HG02885 (cell line): ENCODE results near the gene ADAMTS19.

ENCODE experiments used
- ATAC-seq: cut with Tn5 transposase; IDR thresholded peaks from one replicate; pipeline ENCODE4 v1.9.1; 2021; ENCODE audit warnings: mild to moderate bottlenecking; ENCODE audit not compliant: unreplicated experiment, poor library complexity

ADAMTS19 gene

DNA sequence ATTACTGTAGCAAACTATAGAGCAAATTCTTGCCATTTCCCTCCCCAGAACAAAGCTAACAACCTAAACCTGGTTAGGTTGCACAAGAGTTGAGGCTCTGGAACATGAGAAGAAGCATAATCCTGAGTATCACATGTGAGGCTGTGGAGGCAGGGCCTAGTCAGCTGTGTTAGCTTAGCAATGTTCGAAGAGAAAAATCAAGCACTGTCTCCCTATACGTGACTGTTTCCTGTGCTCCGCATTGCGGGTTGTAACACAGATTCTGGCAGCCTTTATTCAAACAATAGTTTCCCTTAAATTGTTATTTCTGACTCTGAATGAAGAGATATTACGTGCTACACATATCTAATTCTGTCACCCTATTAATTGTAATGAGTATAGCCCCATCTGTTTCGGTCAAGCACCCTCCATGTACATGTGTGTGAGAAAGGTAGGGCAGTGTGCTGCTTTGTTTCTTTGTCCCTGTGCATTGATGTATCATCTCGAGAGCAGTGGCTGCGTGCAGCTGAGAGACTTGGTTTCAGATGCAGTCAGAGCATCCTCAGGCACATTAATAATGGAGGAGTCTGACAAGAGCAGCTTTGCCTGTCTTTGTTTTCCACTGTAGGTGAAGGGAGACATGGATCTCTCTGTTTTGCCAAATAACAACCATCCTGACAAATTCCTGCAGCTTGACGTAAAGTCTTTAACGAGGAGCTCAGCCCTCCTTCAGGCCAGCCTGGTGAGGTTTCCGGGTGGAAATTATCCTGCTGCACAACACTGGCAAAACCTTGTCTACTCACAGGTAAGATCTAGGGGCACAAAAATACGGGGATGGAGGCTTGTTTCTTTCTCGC is 287.7 kb downstream of the ADAMTS19 start, which contains the start of gene MINAR2:
Gene MINAR2 (plus strand): TSS at position 523 of the 836 bp plus-strand sequence. CDS start 97 bp downstream, at position 620.
- no peak for ATAC-seq

DNA sequence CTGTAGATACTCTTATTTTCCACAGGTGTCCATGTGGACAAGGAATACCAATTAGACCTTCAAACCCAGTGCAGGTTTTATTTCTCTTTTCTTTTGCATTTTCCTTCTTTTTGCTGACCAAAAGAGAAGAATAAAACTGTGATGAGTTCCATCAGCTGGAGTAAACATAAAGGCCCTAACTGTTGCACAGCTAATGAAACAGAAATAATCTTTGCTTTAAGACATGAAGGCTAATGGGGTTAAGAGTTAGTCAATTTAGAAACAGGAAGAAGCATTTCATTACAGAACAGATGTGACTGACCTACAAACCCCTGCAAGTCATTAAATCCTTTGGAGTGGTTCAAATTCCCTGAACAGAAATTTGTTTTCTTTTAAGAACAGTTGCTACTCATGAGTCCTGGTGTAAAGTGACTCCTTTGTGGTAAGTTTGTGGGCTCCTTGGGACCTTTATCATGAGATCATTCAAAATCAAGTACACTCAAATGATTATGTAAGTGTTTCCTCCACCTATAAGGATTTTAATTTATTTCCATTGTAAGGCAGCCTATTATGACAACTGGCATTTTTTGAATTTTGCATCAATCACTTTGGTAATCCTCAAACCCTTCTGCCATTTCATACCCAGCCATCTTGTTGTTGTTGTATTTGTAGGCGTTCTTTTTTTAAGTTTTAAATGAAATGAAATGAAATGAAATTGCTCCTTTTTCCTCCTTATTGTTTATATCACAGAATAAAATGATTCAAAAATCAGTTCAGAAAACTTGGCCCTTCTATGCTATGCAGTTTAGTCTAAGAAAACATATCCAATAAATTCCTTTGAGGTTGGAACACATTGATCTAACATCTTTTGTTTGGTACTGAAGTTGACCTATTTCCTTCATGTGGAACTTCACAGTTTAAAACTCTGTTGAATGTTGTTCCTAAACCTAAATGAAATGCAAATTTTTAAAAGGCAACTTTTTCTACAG is 289.1 kb downstream of the ADAMTS19 start:
- no peak for ATAC-seq

DNA sequence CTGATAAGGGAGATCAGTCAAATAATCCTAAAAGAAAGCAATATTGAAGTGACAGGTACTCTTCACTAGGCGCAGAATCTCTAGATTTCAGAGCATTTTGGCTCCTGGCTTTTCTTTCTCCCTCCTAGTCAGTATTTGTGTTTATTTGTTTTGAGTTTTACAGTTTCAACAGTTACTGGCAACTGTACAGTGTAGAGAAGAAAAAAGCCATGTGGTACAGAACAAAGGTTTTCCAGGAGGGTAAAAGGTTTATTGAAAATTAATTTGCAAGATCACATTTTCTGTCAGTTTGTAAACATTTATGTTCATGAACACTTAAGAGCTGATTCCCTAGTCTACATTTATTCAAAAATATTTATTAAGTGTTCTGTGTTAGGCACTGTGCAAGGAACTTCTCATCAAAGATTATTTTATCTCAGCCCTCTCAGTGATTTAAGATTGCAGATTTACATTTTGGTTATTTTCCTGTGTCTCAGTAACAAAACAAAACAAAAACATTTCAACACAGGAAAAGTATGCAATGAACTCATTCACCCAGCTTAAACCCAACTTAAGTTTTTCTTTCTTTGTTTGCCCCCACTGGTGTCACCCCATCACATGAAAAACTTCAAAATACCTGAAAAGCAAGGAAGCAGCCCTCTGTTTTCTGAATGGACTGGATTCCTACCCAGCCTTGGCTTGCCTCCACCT is 300.7 kb downstream of the ADAMTS19 start:
- ATAC-seq: no peak

DNA sequence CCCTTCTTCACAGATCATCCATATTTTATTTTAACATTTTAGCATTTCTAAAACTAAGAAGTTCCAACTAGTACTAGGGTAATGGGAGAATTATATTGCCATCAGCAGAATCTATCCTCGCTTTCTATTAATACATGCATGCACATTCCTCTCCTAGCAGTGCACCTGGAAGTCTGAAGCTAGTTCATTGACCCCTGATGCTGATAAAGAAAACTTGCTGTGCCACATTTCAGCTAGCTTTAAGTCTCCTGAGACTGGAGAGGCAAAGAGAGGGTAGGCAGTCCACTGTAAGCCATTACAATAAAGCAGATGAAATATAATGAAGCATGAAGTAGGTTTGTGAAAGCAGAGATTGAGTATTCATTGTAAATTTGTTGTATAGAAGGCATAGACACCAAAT is 303.6 kb downstream of the ADAMTS19 start:
- ATAC-seq: no peak

DNA sequence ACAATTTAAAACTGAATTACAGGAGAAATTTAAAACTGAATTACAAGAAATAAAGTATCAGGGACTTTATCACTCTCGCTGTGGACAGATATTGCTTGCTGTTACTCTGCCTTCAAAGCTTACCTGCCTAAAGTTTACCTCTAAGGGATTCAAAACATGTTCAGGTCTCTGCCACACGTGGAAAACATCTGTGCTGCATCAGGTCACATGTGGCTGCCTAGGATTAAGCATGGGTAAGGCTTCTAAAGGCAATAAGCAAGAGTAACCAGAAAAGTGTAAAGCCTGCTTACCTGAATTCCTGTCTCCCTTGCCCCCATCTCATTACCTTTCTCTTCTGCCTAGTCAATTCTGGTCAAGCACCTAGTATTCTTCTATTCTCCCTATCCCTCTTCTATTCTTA is 306.7 kb downstream of the ADAMTS19 start:
- ATAC-seq: no peak

DNA sequence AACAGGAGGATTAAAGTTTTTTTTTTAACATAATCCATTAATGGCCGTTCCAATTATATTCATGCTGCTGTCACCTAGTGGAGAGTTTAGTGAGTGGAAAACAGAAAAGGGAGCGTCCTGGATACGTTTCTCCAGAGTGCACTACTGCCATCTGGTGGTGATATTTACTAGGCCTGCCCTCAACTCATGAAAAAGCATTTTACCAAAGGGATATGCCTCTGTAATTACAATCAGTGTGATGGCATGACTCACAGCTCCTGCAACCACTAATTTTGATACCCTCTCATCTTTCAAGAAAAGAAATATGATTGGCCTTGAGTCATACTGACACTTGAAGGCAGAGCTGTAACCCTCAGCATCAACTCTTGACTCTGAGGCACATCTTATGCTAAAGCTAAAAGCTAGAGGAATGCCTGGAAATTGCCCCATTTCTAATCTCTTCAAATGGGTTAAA is 307.9 kb downstream of the ADAMTS19 start:
- peak; percentile 91 for ATAC-seq

DNA sequence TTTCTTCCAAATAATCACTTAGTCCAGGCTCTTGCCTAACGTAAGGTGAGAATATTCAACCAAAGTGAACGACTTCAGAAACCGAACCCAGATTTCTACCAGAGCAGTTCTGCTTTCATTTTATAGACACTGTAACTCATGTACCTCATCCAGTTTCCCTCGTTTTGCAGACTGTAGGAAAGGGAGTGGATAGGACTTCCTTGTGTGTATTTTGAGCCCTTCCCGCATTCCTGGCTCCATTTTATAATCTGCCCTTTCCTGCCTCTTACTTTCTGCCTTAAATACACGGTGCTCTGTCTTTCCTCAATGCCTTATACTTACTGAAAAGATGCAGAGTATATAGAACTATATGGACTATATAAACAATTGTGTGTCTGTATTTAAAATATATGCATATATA is 308.6 kb downstream of the ADAMTS19 start:
- no peak for ATAC-seq

DNA sequence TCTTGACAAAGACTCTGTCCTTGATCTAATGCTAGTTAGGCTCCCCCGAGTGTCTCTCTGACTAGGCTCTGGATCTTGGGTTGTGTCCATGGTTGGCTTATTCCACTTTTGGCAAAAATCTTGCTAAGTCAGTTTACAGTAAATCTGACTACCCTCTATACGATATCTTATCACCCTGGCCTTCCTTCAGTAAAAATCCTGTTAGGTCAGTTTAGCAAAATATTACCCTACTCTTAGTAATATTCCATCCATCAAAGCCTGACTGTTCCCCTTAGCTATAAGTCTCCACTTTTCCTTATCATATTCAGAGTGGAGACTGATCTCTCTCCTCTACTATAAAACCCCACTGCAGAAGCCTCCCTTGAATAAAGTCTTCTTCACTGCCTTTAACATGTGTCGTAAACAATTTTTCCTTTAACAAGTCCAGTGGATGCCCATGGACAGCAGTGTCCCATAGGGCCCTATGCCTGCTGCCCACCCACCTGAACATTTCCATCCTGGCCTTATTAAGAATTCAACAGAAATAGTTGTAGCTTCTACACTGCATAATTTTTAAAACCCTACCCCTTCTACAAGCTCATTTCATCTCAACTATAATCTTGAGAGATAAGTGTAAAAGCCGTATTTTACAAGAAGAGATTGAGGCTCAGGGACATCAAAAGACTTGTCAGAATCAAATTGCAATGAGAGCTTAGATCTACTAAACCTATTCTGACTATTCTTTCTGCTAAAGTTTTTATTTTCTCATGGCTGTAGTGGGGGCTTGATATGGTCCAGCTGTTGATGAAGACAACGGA is 310.1 kb downstream of the ADAMTS19 start:
- ATAC-seq: no peak

DNA sequence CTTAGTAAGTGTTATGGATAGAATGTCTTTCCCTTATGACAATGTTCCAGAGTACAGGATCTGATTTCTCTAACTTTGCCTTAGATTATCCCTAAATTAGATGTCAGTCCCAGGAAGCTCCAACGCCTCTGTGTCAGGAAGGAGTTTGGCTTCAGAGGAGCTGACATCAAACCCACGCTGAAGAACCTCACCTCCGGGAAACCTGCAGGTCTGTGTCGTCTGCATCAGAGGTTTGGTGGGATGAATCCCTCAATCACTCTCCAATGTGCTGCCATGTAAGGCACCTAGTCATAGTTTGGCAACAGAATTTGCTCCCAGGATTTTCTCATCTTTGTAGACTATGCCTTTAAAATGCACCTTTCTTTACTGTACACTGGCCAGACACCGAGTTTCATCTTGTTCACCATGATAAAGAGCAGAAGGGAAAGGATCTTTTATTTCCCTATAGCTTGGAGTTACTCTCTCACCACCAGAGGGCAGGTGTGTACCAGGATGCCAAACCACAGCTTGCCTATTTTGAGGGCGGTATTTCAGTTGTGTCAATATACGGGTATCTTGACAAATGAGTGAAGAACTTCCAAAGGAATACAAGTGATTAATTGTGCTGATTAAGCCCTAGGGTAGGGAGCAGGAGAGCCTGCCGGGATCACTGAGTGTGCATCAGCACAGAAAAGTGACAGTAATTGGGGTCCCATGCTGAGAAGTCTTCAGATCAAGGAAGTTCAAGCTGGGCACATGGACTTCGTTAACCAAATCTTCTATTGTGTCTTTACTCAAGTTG is 311.1 kb downstream of the ADAMTS19 start:
- ATAC-seq: peak; percentile 75

DNA sequence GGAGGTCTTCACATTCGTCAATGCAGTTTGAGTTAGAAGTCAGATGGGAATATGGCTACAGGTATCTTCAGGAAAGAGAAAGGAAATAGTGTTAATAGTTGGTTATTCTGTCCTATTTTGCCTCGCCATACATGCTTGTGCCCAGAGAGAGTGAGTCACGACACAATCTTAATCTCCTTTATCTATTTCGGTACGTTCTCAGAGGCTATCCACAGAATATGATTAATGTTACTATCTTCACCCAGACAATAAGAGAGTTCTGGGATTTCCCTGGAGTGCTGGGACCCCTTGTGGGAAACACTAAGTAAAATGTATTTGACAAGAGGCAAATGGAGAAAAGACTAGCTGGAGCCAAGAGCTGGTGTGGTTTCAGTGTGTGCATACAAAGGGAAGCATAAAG is 313.3 kb downstream of the ADAMTS19 start:
- no peak for ATAC-seq

DNA sequence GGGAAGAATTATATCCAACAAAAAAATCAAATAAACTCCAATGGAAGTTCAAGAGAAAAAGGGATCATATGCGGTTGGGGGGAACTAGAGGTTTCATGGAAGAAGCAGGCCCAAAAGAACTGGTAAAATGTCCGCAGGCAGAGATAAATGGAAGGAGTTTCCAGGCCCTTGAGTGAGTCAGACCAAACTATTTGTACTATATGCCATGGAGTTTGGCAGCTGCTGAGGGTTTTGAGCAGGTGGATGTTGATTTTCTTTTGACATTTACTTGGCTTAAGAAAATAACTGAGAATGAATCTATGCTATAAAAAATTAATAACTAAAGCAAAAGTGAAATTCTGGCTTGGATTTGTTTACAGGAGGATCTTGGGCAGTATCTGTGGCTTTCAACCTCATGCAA is 321.5 kb downstream of the ADAMTS19 start:
- no peak for ATAC-seq
